ENCODE measurements around the gene SLC13A1. TPM values are rescaled to one million over a fixed set of nuclear protein-coding genes. Genes with fewer than 3 reads are reported as not detected.

The SLC13A1 gene
- total and polyA plus RNA-seq, 11 donors: not detected

- ATAC-seq: no peak
- 72 to 78% (median 77%) methylated on average over 1 of the region's 1 CpG for WGBS, 4 donors
- no peaks in the 10 kb centered on the region for H3K4me1 ChIP-seq
These were observed 86.9 kb downstream of the SLC13A1 start for GRCh38 chr7:123112833-123113232.

GRCh38 chr7:123099712-123100111 is 100.1 kb downstream of the SLC13A1 start:
- TF ChIP-seq POLR2A (IDR thresholded peaks at IDR 0.05): no peak
- TF ChIP-seq, protein P1, sequence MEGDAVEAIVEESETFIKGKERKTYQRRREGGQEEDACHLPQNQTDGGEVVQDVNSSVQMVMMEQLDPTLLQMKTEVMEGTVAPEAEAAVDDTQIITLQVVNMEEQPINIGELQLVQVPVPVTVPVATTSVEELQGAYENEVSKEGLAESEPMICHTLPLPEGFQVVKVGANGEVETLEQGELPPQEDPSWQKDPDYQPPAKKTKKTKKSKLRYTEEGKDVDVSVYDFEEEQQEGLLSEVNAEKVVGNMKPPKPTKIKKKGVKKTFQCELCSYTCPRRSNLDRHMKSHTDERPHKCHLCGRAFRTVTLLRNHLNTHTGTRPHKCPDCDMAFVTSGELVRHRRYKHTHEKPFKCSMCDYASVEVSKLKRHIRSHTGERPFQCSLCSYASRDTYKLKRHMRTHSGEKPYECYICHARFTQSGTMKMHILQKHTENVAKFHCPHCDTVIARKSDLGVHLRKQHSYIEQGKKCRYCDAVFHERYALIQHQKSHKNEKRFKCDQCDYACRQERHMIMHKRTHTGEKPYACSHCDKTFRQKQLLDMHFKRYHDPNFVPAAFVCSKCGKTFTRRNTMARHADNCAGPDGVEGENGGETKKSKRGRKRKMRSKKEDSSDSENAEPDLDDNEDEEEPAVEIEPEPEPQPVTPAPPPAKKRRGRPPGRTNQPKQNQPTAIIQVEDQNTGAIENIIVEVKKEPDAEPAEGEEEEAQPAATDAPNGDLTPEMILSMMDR (IDR thresholded peaks at IDR 0.05): no peak
- Histone ChIP-seq H3K9me3 (peaks cover 0 to 8% (median 0%) of the 10 kb centered on the region in 12 donors), H3K27me3 (no peaks in the 10 kb centered on the region), H3K36me3 (no peaks in the 10 kb centered on the region), H3K4me3 (no peak overlapping the region), H3K4me1 (no peaks in the 10 kb centered on the region), H3K27ac (no peak overlapping the region)
- WGBS, 4 donors: 60 to 68% (median 64%) methylated on average over 2 of the region's 2 CpGs
- DNase-seq: no peak
- intact Hi-C loops (cut with DNase I): no loop called here
- no peak for ATAC-seq

More at GRCh38 chr7:123112833-123113232, 86.9 kb downstream of the SLC13A1 start:
- Histone ChIP-seq H3K27ac (no peak overlapping the region), H3K4me3 (no peak overlapping the region), H3K9me3 (peaks cover 0 to 14% (median 4%) of the 10 kb centered on the region in 12 donors), H3K27me3 (no peaks in the 10 kb centered on the region), H3K36me3 (no peaks in the 10 kb centered on the region)
- DNase-seq: no peak
- intact Hi-C loops (cut with DNase I): no loop called here
- TF ChIP-seq, protein P1 (IDR thresholded peaks at IDR 0.05): no peak
- no peak for TF ChIP-seq POLR2A (IDR thresholded peaks at IDR 0.05)

- Histone ChIP-seq H3K27me3 (no peaks in the 10 kb centered on the region), H3K4me3 (no peak overlapping the region), H3K4me1 (no peaks in the 10 kb centered on the region), H3K36me3 (no peaks in the 10 kb centered on the region), H3K27ac (no peak overlapping the region), H3K9me3 (peaks cover 0 to 8% (median 0%) of the 10 kb centered on the region in 12 donors)
- ATAC-seq (no peak), DNase-seq (no peak)
- WGBS, 4 donors: 69 to 84% (median 82%) methylated on average over 1 of the region's 1 CpG
- intact Hi-C loops (cut with DNase I): no loop called here
- TF ChIP-seq POLR2A (IDR thresholded peaks at IDR 0.05): no peak
- TF ChIP-seq, protein P1 (IDR thresholded peaks at IDR 0.05): no peak
These were observed 102.8 kb downstream of the SLC13A1 start for GRCh38 chr7:123096976-123097375.

GRCh38 chr7:123096434-123096833 is 103.3 kb downstream of the SLC13A1 start:
- DNase-seq: no peak
- Histone ChIP-seq H3K36me3 (no peaks in the 10 kb centered on the region), H3K27me3 (no peaks in the 10 kb centered on the region), H3K9me3 (peaks cover 0 to 8% (median 0%) of the 10 kb centered on the region in 12 donors), H3K4me3 (no peak overlapping the region), H3K27ac (no peak overlapping the region), H3K4me1 (no peaks in the 10 kb centered on the region)
- ATAC-seq: no peak
- intact Hi-C loops (cut with DNase I): no loop called here
- TF ChIP-seq, protein P1 (IDR thresholded peaks at IDR 0.05): no peak
- no peak for TF ChIP-seq POLR2A (IDR thresholded peaks at IDR 0.05)
- WGBS, 4 donors: 68 to 82% (median 76%) methylated on average over 1 of the region's 1 CpG
